NCI-H774 (cell line): ENCODE data around the gene HOXC12.

Experiments
- DNase-seq: peaks from one replicate; lab custom pipeline; 2025; lab: John Stamatoyannopoulos, UW

HOXC12 gene

GRCh38 chr12:53972722-53973235 is 18.1 kb downstream of the HOXC12 start, which contains the start of gene HOXC11:
HOXC11 (plus strand) TSS chr12:53973126; CDS start chr12:53973242, 116 bp downstream.
- no peak for DNase-seq

GRCh38 chr12:53973236-53974042 is 18.7 kb downstream of the HOXC12 start:
- DNase-seq: peak; percentile 21

GRCh38 chr12:53974084-53975063 is 19.7 kb downstream of the HOXC12 start, which contains the start of gene HOTAIR:
HOTAIR (minus strand) TSS chr12:53974954.
- DNase-seq: peak; percentile 59

- DNase-seq: no peak
These were observed 20.4 kb downstream of the HOXC12 start for GRCh38 chr12:53975064-53975471.

GRCh38 chr12:53975479-53976152 is 20.9 kb downstream of the HOXC12 start:
- DNase-seq: no peak

- DNase-seq: no peak
These were observed 21.6 kb downstream of the HOXC12 start for GRCh38 chr12:53976172-53976822.

GRCh38 chr12:53976823-53977595 is 22.3 kb downstream of the HOXC12 start:
- DNase-seq: no peak

GRCh38 chr12:53977596-53978445 is 23.1 kb downstream of the HOXC12 start:
- DNase-seq: no peak

- DNase-seq: no peak
These were observed 24.0 kb downstream of the HOXC12 start for GRCh38 chr12:53978477-53979356.

- DNase-seq: no peak
These were observed 25.6 kb downstream of the HOXC12 start for GRCh38 chr12:53980104-53980801.

GRCh38 chr12:53980802-53981496 is 26.2 kb downstream of the HOXC12 start:
- no peak for DNase-seq

- no peak for DNase-seq
These were observed 27.2 kb downstream of the HOXC12 start for GRCh38 chr12:53981634-53982565.

GRCh38 chr12:53982648-53983567 is 28.2 kb downstream of the HOXC12 start:
- DNase-seq: no peak

GRCh38 chr12:53983568-53983949 is 28.9 kb downstream of the HOXC12 start:
- DNase-seq: no peak

GRCh38 chr12:53983950-53984572 is 29.4 kb downstream of the HOXC12 start:
- no peak for DNase-seq
